ENCODE measurements around the gene PFN1. TPM values are rescaled to one million over a fixed set of nuclear protein-coding genes. Genes with fewer than 3 reads are reported as not detected.
A peak's percentile ranks its signal among the peaks of the same experiment; 100 is the strongest.

PFN1 gene
- total and polyA plus RNA-seq, 9 of the 15 experiments (the other 6 are each of a cell fraction or from before 2014, with no cell fraction given) = 60.5 to 1,479 (median 456) TPM

DNA sequence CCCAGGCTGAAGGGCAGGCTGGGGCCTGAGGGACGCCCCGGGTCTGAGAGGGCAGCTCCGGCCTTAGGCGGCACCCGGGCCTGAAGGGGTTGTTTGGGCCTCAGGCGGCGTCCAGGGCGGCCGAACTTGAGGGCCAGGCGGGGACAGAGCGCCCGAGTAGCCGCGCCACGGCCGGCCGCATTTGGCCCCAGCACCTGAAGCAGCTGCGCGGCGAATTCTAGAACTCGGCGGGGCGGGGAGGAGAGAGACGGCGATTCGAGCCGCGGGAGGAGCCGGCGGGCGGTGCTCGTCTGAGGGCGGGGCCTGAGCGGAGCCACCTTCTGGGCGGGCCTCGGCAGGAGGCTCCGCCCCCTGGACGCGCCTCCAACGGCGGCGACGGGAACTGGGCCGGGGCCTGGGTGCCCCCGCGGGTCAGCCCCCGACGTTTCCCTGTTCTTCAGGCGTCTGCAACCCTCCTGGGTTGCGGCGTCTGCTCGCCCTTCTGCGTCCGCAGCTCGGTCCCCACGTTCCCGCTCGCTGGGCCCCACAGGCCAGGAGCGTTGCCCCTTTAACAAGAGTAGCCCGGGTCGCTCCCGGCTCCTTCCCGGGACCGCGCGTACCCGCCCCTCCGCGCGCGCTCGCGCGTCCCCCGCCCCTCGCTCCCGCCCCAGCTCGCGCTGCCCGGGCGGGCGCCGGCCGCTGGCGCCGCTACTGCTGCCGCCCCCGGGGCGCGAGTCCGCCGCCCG is 49.1 kb upstream of the PFN1 start, which contains the start of the genes INCA1 and KIF1C (continued):
- peak; percentile 79 for TF ChIP-seq RBFOX2 (IDR thresholded peaks at IDR 0.05; ENCODE audit: low read depth, low read length)
- TF ChIP-seq, protein P1, sequence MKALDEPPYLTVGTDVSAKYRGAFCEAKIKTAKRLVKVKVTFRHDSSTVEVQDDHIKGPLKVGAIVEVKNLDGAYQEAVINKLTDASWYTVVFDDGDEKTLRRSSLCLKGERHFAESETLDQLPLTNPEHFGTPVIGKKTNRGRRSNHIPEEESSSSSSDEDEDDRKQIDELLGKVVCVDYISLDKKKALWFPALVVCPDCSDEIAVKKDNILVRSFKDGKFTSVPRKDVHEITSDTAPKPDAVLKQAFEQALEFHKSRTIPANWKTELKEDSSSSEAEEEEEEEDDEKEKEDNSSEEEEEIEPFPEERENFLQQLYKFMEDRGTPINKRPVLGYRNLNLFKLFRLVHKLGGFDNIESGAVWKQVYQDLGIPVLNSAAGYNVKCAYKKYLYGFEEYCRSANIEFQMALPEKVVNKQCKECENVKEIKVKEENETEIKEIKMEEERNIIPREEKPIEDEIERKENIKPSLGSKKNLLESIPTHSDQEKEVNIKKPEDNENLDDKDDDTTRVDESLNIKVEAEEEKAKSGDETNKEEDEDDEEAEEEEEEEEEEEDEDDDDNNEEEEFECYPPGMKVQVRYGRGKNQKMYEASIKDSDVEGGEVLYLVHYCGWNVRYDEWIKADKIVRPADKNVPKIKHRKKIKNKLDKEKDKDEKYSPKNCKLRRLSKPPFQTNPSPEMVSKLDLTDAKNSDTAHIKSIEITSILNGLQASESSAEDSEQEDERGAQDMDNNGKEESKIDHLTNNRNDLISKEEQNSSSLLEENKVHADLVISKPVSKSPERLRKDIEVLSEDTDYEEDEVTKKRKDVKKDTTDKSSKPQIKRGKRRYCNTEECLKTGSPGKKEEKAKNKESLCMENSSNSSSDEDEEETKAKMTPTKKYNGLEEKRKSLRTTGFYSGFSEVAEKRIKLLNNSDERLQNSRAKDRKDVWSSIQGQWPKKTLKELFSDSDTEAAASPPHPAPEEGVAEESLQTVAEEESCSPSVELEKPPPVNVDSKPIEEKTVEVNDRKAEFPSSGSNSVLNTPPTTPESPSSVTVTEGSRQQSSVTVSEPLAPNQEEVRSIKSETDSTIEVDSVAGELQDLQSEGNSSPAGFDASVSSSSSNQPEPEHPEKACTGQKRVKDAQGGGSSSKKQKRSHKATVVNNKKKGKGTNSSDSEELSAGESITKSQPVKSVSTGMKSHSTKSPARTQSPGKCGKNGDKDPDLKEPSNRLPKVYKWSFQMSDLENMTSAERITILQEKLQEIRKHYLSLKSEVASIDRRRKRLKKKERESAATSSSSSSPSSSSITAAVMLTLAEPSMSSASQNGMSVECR (CRISPR knock-in tag; IDR thresholded peaks at IDR 0.05) = 0 out of 2 replicates have a peak, but pooled peaks have one; percentile 2
- TF ChIP-seq PPARD (CRISPR knock-in tag; IDR thresholded peaks at IDR 0.05) = no peak
- TF ChIP-seq, protein P2, sequence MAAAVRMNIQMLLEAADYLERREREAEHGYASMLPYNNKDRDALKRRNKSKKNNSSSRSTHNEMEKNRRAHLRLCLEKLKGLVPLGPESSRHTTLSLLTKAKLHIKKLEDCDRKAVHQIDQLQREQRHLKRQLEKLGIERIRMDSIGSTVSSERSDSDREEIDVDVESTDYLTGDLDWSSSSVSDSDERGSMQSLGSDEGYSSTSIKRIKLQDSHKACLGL (CRISPR knock-in tag; IDR thresholded peaks at IDR 0.05; ENCODE audit: borderline replicate concordance, poor library complexity, severe bottlenecking) = no peak
- TF ChIP-seq MAZ (CRISPR knock-in tag; conservative IDR thresholded peaks at IDR 0.05 in 1 of 2, IDR thresholded peaks at IDR 0.05 in 1 of 2) = peak; percentile 70 to 87
- TF ChIP-seq GABPB1 (CRISPR knock-in tag; IDR thresholded peaks at IDR 0.05) = 0 out of 2 replicates have a peak, but pooled peaks have one; percentile 20
- TF ChIP-seq, protein P3, sequence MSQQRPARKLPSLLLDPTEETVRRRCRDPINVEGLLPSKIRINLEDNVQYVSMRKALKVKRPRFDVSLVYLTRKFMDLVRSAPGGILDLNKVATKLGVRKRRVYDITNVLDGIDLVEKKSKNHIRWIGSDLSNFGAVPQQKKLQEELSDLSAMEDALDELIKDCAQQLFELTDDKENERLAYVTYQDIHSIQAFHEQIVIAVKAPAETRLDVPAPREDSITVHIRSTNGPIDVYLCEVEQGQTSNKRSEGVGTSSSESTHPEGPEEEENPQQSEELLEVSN (IDR thresholded peaks at IDR 0.05; ENCODE audit: borderline replicate concordance in 1 of 2, extremely low read depth in 1 of 2, insufficient read depth in 1 of 2, insufficient read length in 1 of 2, low read depth in 1 of 2, low read length in 1 of 2, poor library complexity in 1 of 2, severe bottlenecking in 1 of 2) = peak; percentile 33 to 44
- TF ChIP-seq ZNF766 (CRISPR knock-in tag; conservative IDR thresholded peaks at IDR 0.05) = peak; percentile 58; the same call in 1 of the 2 replicates
- no peak for TF ChIP-seq ADNP (tag; IDR thresholded peaks at IDR 0.05)
- TF ChIP-seq HNRNPL (IDR thresholded peaks at IDR 0.05; ENCODE audit: low read depth, low read length) = peak; percentile 39; the same call in 1 of the 2 replicates
- TF ChIP-seq, protein P4, sequence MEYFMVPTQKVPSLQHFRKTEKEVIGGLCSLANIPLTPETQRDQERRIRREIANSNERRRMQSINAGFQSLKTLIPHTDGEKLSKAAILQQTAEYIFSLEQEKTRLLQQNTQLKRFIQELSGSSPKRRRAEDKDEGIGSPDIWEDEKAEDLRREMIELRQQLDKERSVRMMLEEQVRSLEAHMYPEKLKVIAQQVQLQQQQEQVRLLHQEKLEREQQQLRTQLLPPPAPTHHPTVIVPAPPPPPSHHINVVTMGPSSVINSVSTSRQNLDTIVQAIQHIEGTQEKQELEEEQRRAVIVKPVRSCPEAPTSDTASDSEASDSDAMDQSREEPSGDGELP (CRISPR knock-in tag; IDR thresholded peaks at IDR 0.05; ENCODE audit: borderline replicate concordance) = peak; percentile 90
- peak; percentile 82 for TF ChIP-seq ZFX (CRISPR knock-in tag; IDR thresholded peaks at IDR 0.05)
- TF ChIP-seq, protein P5, sequence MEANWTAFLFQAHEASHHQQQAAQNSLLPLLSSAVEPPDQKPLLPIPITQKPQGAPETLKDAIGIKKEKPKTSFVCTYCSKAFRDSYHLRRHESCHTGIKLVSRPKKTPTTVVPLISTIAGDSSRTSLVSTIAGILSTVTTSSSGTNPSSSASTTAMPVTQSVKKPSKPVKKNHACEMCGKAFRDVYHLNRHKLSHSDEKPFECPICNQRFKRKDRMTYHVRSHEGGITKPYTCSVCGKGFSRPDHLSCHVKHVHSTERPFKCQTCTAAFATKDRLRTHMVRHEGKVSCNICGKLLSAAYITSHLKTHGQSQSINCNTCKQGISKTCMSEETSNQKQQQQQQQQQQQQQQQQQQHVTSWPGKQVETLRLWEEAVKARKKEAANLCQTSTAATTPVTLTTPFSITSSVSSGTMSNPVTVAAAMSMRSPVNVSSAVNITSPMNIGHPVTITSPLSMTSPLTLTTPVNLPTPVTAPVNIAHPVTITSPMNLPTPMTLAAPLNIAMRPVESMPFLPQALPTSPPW (CRISPR knock-in tag; IDR thresholded peaks at IDR 0.05) = peak; percentile 84
- TF ChIP-seq NEUROD1 (IDR thresholded peaks at IDR 0.05; ENCODE audit: borderline replicate concordance, low read depth, low read length, partially characterized antibody) = peak; percentile 47
- peak; percentile 40; the same call in 1 of the 2 replicates for TF ChIP-seq RBM34 (IDR thresholded peaks at IDR 0.05; ENCODE audit: borderline replicate concordance, insufficient read depth, low read length)
